ENCODE data around the gene C13orf46.

The C13orf46 gene

GRCh38 chr13:114010401-114011101, 36.7 kb upstream of the C13orf46 start:
- DNase-seq (ENCODE audit: low read depth in 2 of 2), result no peak

- DNase-seq (ENCODE audit: low read depth in 2 of 2), result no peak
These were observed 35.9 kb upstream of the C13orf46 start for GRCh38 chr13:114009590-114010400.

DNA sequence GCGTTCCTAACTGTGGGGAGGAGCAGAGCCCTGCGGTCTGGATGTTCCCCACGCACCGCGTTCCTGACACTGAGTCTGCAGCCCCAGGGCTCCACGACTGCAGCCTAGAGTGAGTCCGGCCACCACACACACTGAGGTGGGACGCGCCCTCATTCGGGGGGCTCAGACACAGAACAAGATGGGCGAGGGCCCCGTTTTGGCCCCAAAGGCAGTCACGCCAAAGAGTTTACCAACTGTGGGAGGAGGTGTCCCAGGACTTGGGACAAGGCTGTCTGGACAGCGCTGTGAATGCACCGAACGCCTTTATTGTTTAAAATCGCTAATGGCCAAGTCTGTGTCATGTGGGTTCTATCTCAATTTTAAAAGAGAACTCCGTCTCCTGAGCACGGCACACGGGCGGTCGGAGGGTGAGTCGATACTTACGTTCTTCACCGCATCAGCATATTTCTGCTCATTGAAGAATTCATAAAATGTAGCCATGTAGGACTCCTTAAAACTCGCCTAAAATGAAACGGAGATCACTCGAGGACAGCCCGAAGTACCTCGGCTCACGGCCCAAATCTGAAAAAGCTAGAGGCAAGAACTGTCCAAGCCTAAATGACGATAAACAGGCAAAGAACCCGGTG, 35.2 kb upstream of the C13orf46 start:
- no peak for DNase-seq (ENCODE audit: low read depth in 2 of 2)

GRCh38 chr13:114007566-114007965, 33.7 kb upstream of the C13orf46 start:
- no peak for DNase-seq (ENCODE audit: low read depth in 2 of 2)

DNA sequence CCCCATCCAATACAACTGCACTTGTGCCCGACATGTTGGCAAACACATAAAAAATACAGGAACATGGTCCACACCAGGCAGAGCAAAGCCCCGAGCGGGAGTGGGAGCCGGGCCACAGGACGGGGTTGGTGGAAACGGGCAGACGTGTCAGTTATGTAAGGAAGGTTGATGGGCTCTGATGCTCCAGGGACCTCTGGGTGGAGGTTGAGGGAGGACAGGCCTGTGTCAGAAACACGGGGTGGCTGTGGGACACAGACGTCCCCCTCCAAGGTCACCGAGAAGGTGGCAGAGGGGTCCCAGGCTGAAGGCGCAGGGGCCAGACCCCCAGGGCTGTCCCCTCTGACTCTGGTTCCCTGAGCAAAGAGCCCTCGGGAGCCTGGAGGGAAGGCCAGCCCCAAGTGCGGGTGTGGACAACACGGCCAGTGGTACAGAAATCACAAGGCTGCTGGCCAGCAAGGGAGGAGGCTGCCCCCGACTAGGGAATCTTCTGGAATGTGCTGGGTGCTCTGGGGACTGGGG, 31.4 kb upstream of the C13orf46 start:
- DNase-seq (ENCODE audit: low read depth in 2 of 2), result no peak

GRCh38 chr13:114004420-114005205, 30.7 kb upstream of the C13orf46 start:
- no peak for DNase-seq (ENCODE audit: low read depth in 2 of 2)

GRCh38 chr13:114002771-114003321, 29.0 kb upstream of the C13orf46 start:
- no peak for DNase-seq (ENCODE audit: low read depth in 2 of 2)

DNA sequence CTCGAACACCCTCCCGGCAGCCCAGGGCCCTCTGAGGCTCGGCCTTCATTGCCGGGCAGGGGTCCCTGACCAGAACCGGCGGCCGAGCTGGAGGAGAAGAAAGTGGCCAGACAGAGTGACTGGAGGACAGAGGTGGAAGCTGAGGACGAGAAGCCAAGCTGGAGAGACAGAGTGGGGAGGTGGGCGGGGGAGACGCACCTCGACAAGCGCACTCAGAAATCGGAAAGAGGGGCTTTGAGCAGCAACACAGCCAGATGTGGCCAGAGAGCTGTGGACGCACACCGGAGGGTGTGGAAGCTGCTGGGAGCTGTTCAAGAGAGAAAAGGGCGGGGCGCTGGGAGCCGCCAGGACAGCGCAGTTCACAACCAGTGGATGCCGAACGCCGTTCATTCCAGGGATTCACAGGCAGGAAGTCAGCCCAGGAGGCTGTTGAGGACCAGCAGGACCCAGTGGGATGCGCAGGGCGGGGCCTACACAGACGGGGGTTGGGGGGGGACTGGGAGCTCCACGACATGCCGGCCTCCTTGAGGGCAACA, 28.2 kb upstream of the C13orf46 start:
- no peak for DNase-seq (ENCODE audit: low read depth in 2 of 2)

DNA sequence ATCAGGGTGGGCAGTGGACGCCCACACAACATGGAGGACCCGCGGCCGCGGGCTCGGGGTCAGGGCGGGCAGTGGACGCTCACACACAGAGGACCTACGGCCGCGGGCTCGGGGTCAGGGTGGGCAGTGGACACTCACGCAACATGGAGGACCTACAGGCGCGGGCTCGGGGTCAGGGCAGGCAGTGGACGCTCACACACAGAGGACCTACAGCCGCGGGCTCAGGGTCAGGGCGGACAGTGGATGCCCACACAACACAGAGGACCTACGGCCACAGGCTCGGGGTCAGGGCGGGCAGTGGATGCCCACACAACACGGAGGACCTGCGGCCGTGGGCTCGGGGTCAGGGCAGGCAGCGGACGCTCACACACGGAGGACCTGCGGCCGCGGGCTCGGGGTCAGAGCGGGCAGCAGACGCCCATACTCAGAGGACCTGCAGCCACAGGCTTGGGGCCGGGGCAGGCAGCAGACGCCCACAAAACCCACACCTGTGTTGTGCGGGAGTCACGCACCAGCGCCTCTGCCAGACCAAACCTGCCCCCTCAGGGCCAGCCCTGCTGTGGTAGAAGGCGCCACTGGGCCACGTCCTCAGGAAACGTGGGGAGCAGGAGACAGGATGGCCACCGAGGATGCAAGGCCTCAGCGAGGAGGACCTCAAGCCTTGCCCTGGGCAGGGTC, 27.6 kb upstream of the C13orf46 start:
- DNase-seq (ENCODE audit: low read depth in 2 of 2), result no peak

- DNase-seq (ENCODE audit: low read depth in 2 of 2), result no peak
These were observed 26.5 kb upstream of the C13orf46 start for GRCh38 chr13:114000151-114001040.

DNA sequence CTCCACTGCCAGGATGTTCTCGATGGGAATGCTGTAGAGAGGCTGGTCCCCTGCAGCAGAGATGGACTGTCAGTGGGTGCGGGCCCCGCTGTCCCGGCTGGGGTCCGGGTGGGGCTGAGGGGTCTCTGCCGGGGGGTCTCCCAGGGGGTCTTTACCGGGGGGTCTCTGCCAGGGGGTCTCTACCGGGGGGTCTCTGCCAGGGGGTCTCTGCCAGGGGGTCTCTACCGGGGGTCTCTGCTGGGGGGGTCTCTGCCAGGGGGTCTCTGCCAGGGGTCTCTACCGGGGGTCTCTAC, 25.7 kb upstream of the C13orf46 start:
- DNase-seq (ENCODE audit: low read depth in 2 of 2), result no peak

DNA sequence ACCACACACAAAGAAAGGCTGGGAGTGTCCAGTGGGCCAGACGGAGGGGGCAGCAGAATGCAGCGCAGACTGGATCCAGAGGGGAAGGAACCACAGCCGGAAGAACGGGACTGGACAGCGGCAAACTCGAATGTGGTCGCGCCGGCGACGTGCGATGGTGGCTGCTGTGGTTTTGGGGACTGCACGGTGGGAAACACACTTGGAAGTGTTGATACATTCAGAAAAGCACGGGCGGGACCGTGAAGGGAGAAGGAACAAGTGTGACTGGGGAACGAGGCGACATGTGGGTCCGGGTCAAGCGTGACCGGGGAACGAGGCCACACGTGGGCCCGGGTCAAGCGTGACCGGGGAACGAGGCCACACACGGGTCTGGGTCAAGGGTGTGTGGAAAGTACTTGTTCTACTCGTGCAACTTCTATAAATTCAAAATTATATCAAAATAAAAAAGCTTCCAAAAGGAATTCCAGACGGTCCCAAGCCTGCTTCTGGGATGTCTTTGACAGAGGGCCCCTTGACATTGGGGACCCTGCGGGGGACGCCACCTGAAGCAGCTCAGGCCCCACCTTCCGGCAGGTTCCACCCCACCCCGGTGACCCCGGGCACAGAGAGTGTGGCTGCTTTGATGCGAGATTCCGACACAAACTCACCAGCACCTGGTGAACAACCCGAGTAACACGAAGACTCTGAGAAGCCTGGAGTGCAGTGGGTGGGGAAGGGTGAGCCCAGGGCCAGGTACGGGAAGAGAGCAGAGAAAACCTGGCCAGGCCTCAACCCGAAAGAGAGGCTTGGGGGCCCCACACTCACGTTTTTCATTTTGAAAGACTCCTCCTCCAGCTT, 25.1 kb upstream of the C13orf46 start:
- DNase-seq (ENCODE audit: low read depth in 2 of 2), result no peak

GRCh38 chr13:113997845-113998751, 24.2 kb upstream of the C13orf46 start:
- DNase-seq (ENCODE audit: low read depth in 2 of 2), result no peak

DNA sequence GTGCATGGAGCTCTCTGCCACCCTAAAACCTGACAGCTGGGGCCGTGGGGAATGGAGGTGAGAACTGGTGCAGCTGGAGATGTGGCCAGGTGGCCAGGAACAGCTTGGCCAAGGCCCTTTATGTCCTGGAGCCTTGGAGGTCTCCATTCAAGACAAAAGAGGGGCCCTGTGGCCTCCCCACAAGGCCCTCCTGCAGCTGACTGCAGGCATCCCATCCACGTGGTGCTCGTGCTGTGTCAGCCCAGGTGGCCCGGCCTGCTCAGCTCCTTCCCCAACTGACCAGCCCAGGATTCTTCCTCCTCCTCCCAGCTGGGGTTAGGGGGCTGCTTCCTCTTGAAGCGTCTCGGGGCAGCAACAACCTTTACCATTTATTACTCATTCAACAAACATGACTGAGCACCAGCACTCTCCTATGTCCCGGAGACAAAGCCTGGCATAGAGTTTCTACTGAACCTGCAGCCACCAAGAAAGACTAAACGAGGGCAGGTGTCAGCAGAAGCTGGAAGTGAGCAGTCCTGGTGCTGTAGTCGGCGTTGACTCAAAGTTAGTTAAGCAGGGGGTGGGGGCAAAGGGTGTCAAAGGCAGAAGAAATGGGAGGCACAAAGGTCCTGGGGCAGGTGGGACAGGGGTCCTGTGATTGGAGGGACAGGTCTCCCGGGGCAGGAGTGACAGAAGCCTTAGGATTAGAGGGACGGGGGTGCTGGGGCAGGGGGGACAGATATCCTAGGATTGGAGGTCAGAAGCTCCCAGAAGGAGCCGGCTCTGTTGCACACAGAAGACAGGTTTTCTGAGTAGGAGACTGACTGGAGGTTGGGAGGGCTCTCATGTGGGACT, 23.3 kb upstream of the C13orf46 start:
- DNase-seq (ENCODE audit: low read depth in 2 of 2), result no peak

- no peak for DNase-seq (ENCODE audit: low read depth in 2 of 2)
These were observed 22.4 kb upstream of the C13orf46 start for GRCh38 chr13:113996081-113996911.

DNA sequence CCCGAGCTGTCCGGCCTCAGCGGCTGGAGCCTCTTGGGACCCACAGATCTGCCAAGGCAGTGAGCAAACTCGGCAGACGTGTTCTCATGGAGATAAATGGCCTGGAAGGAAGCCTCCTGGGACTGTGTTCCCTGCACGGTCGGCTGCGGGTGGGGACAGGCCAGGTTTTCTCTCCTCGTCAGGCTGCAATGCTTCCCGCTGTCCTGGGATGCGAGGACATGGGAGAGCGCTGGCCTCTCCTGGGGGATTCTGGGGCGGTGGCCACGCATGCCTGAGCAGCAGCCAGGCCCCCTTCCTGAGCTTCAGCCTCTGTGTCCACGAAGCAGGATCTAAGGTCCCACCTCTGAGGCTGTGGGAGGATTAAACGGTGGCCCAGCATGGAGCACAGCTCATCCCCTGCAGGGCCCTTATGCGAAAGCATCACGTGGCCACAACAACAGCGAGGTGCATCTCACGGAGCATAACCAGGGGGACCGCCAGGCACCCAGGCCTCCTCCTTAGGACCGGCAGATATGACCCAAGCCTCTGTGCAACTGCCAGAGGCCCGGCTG, 21.2 kb upstream of the C13orf46 start:
- DNase-seq (ENCODE audit: low read depth in 2 of 2), result no peak
